HL-60/S4 (cell line): ENCODE measurements around the gene NEK5.
"Not testable (repeated sequence)": the region's sequence is repeated elsewhere in the genome, so short reads cannot be mapped to it uniquely, and the experiment has no call there.

Experiments used
- in situ Hi-C: fragments of 300-500 bp; cut with MboI; formaldehyde crosslinking; loops from 2 replicates; pipeline ENCODE4 v1.14.3; 2022; ENCODE audit warnings: low sequenced_read_pairs

Gene NEK5, protein sequence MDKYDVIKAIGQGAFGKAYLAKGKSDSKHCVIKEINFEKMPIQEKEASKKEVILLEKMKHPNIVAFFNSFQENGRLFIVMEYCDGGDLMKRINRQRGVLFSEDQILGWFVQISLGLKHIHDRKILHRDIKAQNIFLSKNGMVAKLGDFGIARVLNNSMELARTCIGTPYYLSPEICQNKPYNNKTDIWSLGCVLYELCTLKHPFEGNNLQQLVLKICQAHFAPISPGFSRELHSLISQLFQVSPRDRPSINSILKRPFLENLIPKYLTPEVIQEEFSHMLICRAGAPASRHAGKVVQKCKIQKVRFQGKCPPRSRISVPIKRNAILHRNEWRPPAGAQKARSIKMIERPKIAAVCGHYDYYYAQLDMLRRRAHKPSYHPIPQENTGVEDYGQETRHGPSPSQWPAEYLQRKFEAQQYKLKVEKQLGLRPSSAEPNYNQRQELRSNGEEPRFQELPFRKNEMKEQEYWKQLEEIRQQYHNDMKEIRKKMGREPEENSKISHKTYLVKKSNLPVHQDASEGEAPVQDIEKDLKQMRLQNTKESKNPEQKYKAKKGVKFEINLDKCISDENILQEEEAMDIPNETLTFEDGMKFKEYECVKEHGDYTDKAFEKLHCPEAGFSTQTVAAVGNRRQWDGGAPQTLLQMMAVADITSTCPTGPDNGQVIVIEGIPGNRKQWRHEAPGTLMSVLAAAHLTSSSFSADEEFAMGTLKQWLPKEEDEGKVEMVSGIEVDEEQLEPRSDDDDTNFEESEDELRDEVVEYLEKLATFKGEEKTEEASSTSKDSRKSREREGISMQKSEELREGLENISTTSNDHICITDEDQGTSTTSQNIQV

DNA sequence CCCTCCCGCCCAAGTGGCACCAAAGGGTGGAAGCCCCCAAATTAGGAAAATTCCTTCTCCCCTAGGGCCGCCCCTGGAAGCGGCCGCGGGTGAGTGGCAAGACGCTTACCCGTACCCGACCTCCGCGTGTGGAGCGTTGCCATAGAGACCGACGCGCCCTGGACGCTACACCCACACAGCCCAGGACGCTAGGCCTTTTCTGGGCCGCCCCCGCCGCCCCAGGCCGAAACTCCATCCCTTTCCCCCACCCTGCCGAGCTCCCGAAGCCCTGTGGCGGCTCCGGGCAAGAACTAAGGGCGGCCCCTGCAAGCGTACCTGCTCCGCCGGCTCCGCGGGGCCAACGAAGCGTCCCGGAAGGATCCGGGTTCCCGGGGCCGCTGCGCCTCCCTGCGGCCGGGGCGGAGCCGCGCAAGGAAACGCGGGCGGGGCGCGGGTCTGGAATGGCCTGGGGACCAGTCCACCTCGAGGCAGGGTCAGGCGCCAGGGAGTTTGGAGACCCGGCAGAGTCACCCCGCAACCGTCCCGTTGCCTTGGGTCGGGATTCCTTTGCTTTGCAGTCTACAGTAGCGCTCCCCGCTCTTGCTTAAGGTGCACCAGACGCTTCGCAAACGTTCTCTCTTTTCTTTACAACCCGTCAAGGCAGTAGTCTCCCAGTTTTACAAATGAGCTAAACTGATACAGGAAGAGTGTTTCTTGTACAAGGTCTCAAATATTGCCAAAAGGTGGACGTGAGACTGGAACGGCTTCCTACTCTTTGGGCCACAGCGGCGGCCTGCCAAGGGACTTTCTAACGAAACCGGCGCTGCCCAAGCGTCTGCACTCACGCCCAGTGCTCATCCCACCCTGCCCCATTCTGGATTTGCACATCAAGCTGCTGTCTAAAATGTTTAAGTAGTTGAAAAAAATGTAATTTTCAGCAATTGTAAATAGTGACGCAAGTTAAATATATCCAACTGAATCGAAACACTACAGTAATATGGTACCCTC, at the start of gene NEK5:
NEK5 (minus strand) TSS at position 360 of the 987 bp plus-strand sequence. CDS start 1,591 bp downstream, outside the sequence.
- in situ Hi-C loops = loop anchor here (10.0 kb wide), 1 partner anchor 124 kb away; no protein-coding TSS in a partner anchor

DNA sequence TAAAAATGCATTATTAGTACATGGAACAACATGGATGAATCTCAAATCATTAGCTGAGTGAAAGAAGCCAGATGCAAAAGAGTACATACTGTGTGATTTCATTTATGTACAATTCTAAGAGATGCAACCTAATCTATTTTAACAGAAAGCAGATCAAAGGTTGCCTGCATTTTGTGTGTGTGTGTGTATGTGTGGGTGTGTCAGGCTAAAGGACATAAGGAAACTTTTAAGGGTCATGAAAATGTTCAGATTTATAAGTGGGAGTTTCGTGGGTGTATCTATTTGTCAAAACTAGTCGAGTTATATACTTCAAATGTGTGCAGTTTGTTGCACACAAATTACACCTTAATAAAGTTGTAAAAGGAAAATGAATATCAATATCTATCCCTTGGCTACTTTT, 48.4 kb upstream of the NEK5 start:
- in situ Hi-C loops = no loop called here

DNA sequence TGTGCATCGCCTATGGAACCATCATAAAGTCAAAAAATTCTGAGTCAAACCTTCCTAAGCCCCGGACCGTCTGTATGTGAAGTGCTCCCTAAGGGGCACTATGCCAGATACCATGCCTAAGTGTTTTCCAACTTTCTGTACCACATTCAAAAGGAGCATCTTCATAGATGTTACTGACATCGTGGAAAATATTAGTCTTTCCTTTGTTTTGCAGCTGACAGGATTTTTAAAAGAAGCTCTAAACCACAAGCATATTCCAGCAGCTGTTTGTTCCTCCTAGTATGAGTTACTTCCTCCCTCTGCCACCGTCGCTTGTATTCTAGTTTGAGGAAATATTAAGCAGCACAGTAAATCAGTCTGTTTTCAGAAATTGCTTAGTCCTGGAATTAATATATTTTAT, 45.1 kb upstream of the NEK5 start:
- in situ Hi-C loops = not testable (repeated sequence)

DNA sequence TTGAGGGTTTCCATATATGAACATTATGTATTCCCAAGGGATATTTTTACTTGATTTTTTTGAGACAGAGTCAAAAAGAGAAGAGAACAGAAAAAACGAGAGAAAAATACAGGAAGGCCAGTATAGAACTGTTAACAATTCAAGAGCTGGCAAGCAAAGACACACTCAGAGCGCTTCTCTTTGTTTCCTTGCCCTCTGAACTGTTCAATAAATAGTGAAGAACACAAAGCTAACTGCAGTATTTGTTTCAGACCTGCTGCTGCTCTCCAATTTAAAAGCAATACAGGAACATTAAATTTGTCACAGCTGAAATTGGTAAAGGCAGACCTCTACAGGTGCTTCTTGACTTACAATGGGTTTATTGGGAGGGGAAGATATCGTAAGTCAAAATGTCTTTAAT, 44.5 kb upstream of the NEK5 start:
- in situ Hi-C loops = no loop called here

DNA sequence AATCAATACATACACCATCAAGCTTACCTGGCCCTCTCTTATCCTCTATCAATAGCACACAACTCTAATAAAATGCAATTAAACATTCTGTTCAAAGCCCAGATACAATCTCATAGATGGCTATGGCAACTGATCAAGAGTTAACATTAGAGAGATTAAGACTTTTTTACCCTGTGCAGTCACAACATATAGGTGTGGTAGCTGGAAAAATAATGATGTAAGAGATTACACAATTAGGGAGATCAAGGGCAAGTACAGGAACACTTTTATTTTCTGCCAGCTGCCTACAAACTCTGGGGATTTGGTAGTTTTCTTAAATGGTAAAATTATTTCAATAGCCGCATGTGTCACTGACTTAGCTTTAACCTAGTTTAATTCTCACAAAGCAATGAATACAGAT, 42.8 kb upstream of the NEK5 start:
- in situ Hi-C loops = not testable (repeated sequence)

DNA sequence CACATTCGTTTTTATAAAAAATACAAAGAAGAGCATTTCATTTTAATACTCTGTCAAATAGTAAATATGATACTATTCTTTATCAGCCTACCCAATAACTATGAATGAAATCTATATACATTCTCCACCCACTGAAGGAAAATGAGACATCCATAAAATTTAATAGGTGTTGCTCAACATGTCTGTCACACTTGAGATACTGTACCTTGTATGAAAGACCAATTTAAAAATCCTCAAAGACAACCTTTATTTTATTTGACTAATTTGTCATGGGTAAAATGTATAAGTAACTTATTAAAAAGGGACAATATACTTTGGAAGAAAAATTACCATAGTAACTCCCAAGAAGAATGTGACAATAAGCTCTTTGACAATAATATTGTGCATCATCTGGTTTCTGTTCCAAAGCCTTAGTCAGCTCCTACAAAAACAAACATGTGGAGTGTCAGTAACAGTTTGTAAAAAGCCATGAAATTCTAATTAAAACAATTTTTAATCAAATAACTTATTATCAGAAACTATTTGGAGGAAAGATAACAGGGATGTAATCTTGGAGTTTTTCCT, 42.0 kb upstream of the NEK5 start:
- in situ Hi-C loops = not testable (repeated sequence)

DNA sequence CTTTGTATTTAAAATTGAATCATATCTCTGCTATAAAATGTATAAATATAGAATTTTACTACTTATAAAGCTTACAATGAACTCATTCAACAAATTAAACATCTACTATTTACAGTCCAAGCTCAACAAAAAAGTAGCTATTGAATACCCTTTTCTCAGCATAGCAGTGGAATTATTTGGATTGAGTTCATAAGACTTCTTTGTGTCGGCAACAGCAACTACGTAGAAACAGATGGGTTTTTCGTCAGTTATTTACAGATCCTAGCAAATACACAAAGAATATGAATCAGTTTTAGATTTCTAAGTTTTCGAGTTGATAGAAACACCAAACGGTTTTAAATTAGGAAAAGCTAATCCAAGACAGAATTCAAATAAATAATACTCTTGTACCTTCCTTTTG, 41.0 kb upstream of the NEK5 start:
- in situ Hi-C loops = no loop called here

DNA sequence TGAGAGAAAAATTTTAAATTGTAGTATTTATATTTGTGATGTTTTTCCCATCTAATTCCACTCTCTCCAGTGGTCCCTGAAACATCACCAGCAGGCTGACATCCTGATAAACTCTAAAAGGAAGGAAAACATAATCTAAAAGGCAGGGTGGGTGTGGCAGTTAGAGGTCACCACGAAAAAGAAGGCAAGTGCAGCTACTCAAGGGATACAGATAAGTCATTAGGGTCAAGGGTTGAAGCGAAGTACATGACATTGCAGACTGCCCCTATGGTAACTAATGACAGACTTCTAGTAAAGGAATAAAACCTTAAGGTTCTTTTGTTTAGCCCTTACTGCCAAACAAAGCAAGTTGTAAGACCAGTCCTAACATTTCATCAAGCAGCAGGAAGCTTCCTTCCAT, 36.5 kb upstream of the NEK5 start:
- in situ Hi-C loops = no loop called here

DNA sequence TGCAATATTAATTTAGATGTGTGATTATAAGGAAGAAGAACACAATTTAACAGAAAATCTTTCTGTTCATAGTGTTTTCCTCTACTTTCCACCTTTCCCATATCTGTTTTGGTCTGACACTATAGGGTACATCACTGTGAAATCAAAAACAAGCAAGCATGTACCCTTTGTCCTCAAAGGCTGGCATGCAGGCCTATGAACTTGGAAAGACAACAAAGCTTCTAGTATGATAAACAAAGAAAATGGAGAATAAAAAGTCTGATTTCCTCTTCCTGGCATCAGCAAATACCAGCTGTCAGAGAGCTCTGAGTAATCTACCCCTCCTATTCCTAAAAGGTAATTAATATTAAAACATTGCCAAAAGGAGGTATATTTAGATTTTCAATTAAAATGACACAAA, 36.1 kb upstream of the NEK5 start:
- in situ Hi-C loops = no loop called here

DNA sequence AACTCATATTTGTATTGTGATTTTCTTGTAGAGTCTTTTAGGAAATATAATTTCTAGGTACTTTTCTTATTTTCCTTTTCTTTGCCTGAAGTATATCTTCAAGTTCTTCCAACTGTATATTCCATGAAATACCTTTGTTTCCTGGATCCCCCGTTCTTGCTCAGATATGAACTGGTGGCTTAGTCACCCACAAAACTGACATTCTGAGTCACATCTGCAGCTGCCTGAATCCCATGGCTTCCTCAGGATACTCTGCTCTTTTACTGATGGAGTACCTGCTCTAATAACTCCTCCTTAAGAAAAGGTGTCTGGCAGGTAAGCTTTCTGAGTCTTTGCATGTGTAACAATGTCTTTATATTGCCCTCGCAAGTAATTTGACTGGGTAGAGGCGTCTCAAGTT, 35.0 kb upstream of the NEK5 start:
- in situ Hi-C loops = not testable (repeated sequence)

DNA sequence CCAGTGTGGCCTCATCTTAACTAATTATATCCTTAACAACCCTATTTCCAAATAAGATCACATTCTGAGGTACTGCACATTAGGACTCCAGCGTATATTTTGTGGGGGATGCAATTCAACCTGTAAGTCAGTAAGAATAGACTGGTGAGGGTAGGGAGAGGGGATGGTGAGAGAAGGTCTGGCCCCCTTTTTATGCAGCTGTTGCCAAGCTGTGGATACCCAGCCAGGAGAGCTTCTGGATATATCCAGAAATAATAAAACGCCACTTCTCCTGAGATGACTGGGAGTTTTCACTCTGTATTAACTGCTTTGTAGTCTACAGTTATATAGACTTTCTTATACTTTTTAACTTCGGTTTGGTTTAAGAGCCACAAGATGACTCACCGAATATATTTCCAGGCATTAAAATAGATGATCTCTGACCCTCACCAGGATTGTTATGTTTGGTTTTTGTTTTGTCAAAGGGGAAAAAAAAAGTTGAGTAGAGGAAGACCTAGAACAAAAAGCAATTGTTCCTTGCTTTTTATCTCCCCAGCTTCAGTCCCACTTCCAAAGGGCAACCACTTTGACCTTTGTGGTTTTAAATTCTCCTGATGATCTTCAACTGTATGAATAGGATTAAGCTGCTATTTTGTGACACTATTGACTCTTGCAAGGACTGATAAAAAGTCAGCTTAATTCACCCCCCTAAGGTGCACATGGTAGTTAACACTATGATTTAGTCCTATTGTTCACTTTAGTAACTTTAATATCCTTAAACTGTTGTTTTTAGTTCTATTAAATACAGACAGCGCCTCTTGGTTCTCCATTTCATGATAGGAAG, 33.6 kb upstream of the NEK5 start:
- in situ Hi-C loops = no loop called here

DNA sequence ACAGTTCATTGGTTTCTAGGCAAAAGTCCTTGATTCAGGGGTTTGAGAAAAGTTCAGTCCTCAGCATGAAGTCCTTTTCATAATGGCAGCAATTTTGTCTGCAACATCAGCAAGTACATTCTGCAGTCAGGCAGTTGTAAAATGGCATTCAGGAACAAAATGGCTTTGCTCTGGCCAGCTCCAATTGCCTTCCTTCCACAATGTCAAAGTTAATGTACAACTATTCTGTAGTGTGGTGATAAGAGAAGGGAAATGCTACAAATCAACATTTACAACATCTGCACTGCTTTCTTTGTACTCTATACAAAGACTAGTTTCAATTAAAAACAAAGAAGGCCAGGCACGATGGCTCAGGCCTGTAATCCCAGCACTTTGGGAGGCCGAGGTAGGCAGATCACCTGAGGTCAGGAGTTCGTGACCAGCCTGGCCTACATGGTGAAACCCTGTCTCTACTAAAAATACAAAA, 32.3 kb upstream of the NEK5 start:
- in situ Hi-C loops = no loop called here

DNA sequence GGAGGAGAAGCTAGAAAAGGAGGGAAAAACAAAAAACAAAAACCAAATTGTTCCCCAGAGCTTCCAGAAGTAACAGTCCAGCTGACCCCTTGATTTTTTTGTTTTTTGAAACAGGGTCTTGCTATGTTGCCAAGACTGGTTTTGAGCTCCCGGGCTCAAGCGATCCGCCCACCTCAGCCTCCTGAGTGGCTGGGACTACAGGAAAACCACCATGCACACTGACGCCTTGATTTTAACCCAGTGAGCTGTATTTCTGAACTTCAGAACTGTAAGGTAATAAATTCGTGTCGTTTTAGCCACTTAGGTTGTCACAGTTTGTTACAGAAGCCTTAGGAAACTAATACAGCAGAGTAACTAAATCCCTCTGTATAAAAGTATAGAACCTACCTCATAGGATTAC, 31.6 kb upstream of the NEK5 start:
- in situ Hi-C loops = no loop called here

DNA sequence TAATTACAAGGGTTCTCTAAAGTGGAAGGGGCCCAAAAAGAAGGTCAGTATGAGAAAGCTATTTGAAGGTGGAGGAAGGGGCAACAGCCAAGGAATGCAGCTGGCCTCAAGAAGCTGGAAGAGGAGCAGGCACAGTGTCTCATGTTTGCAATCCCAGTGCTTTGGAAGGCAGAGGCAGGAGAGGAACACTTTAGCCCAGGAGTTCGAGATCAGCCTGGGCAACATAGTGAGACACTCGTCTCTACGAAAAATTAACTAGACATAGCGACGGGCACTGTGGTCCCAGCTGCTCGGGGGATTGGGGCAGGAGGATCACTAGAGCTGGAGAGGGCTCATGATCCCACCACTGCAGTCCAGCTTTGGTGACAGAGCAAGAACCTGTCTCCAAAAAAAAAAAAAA, 31.2 kb upstream of the NEK5 start:
- in situ Hi-C loops = no loop called here

DNA sequence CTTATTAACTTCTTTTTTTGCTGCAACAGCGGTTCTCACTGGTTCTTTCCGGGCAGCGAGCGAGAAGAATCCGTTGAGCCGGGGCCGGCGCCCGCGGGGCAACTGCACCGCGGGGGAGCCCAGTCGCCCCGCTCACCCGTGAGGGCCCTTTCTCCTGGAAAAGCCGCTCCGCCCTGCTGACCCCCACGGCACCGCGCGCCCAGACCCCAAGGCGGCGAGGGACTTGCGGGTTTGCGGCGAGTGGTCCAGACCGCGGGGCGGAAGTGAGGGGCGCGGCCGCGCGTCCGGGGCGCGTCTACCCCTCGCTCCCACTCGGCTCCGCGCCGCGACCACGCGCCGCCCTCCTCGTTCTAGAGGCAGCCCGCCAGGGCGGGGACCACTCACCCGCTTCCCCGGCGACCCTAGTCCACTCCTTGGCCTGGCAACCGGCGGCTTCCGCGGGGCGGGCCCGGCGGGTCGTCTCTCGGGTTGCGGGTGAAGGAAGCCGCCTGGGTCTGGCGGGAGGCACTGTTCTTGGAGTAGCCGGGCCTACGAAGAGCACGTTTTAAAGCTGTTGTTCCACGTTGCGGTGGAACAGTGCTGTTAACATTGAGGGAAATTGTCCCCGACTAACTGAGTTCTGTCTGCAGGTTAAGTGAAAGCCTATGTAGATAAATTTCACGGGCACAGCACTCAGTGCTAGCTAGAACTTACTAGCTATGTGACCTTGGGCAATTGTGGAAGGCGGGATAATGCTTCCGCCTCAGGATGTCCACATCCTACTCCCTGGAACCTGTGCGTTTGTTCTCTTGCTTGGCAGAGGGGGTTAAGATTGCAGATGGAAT, 30.5 kb upstream of the NEK5 start, which contains the start of gene NEK3:
NEK3 (minus strand) TSS at position 439 of the 824 bp plus-strand sequence. CDS start 3,406 bp downstream, outside the sequence.
- in situ Hi-C loops = no loop called here

DNA sequence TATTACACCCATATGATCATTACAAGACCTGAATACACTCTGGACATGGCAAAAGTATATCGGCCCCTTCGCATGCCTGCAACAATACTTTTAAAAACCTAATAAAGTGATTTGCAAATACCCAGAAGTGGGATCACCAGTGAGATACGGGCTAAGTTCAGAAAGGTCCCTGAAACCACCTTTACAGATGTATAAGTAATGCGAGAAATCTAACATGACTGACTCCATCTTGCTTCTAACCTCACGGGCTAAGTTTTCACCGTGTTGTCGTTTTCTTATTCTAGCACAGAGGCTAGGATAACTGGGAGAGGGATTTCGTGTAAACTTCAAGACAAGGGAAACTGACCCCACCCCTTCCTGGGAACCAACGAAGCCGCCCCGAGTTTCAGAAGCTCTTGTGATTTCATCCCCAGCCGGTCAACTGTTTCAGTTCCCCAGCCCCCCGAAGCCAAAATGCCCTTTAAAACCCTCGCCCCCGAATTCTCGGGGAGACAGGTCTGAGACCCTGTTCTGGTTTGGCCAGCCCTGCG, 29.8 kb upstream of the NEK5 start:
- in situ Hi-C loops = no loop called here

DNA sequence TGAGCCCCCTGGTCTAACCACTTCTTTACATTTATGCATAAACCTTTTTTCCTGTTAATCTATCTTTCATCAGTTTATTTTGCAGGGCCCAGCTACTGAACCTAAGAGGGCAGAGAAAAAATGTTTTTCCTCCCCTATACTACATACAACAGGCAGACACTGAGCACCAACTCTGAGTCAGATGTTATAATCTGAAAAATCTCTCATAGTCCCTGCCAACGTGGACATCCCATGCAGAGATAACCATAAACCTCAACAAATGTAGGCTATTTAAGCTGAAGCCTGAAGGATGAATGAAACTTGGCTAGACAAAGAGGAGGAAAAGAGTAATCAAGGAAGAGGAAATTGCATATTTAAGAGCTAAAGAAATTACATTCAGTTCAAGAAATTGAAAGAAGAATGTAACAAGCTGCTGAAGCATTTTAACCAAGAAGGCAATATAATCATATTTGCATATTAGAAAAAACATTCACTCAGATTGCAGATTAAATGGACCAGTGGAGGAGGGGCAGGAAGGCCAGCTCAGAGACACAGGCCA, 27.9 kb upstream of the NEK5 start:
- in situ Hi-C loops = no loop called here

DNA sequence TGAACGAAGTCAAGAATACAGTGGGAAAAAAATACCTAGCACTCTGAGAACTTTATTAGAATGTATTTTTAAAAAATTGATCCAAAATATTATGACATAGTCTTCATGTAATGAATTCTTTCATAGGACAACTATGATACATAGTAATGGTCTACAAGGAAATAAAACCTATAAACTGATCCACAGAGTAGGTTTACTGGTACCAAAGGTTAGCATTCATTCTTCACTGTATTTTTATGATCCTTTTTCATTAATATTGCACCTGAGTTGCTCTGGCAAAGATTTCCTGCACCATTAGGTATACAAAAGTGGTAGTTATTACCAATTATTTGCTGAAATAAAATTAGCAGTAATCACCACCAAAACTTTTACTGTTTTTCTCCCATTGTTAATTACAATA, 26.3 kb upstream of the NEK5 start:
- in situ Hi-C loops = no loop called here
